UCSD-AML1 (cell line): Measurements from ENCODE around the gene CCDC149.

Source experiments
- DNase-seq: peaks from one replicate; lab custom pipeline; 2025; ENCODE audit not compliant: unreplicated experiment; lab: John Stamatoyannopoulos, UW

Gene CCDC149

GRCh38 chr4:24845132-24845531 is 67.7 kb downstream of the CCDC149 start:
- no peak for DNase-seq

GRCh38 chr4:24843096-24843495 is 69.7 kb downstream of the CCDC149 start:
- DNase-seq = no peak

- DNase-seq = no peak
Measured at GRCh38 chr4:24842356-24842755, 70.5 kb downstream of the CCDC149 start.

DNA sequence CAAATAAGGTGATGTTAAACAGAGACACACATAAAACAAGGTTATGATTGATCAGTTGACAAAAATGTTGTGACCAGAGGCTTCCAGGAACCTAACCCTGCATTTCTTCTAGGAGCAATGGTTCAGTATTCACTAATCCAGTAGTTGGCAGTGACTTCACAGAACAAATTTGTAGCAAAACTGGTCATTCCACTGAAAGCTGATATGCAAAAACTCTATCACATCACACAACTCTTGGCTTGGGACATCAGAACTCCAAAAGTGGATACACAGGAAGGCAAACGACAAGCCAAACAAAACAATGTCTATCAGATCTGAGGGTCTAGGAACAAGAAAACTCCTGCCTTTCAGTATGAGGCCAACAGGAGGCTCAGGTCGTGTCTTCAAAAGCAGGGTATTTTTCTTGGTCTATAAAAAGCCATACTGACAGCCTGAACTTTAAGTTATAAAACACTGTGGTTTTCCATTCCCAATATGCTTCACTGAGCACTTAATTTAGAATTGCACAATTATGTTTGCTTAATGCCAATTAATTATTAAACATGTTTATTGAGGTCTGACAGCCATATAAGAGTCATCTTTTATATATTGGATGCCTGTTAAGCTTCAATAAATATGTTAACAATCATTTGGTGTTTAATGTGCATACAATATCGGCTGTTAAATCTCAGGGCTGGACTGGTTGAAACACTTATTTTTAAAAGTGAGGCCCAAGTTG is 71.9 kb downstream of the CCDC149 start:
- DNase-seq = no peak

DNA sequence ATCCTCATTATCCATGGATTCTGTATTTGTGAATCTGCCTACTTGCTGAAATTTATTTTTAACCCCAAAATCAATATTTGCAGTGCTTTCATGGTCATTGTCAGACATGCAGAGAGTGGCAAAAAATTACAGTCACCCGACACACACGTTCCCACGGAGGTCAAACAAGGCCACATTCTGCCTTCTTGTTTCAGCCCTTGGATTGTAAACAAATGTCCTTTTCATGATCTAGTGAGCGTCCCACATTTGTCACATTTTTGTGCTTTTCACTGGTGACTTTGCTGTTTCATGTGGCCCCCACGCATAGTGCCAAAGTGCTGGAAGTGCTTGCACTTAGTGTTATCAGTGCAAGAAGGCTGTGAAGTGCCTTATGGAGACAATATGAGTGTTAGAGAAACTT is 72.5 kb downstream of the CCDC149 start:
- no peak for DNase-seq

GRCh38 chr4:24837781-24838180 is 75.1 kb downstream of the CCDC149 start:
- DNase-seq = no peak

DNA sequence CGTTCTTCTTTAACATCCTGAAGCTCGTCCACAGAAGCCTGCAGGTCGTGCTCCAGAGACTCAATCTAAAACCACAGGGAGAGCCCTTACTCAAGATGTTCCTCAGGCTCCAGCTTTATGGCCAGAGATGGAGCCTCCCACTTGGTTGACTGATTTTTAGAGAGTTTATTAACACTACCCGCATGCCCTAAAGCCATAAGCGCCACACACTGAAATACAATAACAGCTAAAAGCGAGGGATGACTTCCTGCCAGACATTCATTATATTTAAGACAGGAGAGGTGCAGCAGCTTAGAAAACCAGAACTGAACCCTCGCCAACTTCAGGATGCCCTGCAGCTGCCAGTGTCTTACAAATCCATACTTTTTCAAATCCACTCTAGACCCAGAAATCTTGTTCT is 75.5 kb downstream of the CCDC149 start:
- DNase-seq = no peak

DNA sequence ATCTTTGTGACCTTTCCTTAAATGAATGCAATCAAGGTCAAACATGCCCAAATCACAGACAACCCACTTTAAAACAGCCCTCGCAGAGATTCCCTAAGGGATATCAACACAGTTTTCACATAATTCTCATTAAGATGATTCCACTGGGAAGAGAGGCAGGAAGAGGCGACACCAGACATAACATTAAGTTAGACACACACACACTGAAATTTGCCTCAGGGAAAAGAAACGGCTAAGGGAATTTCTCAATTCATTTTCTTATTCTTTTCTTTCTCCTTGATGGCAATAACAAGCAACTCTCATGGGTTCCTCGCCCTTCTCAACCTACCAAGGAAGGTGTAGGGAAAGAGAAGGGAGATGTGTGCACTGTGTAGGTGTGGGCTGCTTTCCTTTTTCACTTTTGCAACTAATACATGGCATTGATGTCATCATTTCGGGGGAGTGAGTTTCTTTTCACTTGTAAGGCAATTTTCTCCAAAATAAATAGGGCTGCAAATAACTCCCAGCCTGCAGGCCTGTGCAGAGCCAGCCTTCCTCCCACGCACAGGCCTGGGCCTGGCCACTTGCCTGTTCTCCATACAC is 76.1 kb downstream of the CCDC149 start:
- DNase-seq = no peak

- no peak for DNase-seq
Measured at GRCh38 chr4:24835696-24836095, 77.1 kb downstream of the CCDC149 start.

DNA sequence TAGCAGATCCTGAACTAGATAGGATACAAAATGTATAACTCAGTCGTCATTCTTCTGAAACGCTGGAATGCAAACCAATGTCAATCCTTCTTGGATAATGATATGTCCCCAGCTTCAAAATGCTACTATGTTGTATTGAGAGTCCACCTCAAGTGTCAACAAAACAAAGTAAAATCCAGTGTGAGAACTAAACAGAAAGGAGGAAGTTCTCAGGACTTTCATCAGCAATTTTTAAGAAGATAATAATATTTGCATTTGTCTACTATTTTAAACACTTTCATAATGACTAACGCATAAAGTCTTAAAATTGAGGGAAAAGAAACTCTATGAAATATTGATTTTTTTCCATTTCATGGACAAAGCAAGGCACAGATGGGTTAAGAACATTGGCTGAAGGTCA is 81.2 kb downstream of the CCDC149 start:
- DNase-seq = no peak

DNA sequence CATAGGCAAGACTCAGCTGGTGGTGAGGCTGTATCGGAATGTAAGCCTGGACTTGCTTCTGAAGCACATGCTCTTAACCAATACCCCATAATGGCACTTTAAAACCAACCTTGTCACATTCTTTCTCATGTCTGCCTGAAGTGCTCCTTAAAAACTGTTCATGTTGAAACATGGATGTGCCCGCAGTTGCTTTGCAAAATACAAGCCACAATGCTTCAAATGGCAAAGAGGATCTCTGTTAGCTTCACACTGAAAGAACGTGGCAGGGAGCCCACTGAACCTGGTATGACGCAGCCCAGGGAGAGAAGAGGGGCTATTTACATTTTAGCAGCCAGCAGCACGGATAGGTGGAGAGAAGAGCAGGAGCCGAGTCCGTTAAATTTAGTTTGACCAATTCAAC is 88.1 kb downstream of the CCDC149 start:
- DNase-seq = no peak

DNA sequence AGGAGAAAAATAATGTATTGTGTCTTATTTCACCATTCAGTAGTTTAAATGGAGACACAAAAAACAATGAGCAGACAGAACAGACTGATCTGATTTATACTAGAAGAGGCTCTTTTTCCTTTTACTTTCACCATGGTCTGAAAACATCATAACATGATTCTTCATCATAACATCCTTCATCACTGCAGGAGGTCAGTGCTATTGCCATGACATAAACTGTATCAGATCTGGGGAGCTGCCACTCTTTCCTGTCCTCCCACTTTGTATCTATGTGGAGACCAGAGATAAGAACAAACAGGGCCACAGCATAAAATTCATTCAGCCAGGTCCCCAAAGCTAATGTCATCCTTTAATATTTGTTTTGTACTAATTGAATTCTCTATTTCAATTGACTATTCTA is 92.3 kb downstream of the CCDC149 start:
- no peak for DNase-seq

DNA sequence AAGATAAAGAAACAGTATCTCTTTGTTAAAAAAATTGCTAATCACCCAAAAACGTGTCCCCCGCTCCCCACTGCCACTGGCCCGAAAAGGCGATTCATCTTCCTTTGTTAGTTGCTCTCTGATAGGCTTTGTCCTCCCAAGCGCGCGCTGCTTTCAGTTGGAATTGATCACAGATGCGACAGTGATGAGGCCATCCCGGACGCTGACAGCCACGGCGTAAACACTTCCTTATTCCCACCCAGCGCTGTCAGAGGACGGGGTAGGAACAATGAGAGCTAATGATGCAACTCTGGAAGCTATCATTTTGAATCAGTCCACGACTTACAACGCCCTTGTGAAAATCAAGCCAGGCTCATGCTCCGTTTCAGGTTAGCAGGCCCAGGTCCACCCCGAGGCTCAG is 96.0 kb downstream of the CCDC149 start:
- DNase-seq = no peak

DNA sequence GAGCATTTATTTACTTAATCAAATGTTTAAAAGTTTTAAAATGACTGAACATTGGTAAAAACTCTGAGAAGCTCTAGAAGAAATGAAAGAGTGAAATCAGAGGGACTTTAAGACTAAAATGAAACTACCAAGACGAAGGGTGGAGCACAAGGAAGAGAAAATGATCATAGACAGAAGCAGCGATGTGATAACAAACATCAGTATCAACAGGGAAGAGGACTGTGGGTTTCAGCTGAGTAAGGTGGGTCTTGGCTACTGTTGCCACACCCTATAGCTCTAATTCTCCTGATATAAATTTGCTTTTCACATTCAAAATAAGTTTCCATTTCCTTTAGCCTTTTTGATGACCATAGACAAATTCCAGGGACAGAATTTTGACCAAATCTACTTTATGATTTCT is 99.1 kb downstream of the CCDC149 start:
- DNase-seq = no peak

- no peak for DNase-seq
Measured at GRCh38 chr4:24810871-24811631, 101.8 kb downstream of the CCDC149 start.

- DNase-seq = no peak
Measured at GRCh38 chr4:24809815-24810405, 102.9 kb downstream of the CCDC149 start.

GRCh38 chr4:24809376-24809775 is 103.5 kb downstream of the CCDC149 start:
- DNase-seq = no peak

DNA sequence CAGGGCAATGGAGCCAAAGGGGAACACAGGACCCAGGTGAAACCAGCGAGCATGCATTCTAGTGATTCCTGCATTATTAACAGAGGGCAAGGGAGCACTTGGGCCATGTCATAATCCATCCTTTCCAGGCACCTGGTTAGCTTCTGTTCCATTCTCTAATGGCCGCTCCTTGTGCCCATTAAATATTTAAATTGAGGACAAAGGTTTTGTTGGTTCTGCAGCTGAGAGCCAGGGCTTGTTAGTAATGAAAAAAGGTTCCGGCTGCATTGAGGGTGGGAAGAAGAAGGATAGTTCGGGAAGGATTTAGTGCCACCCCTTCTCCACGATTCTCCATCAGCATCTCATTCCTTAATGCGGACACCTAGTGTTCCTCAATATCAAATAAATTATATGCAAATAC is 103.9 kb downstream of the CCDC149 start:
- DNase-seq = no peak

DNA sequence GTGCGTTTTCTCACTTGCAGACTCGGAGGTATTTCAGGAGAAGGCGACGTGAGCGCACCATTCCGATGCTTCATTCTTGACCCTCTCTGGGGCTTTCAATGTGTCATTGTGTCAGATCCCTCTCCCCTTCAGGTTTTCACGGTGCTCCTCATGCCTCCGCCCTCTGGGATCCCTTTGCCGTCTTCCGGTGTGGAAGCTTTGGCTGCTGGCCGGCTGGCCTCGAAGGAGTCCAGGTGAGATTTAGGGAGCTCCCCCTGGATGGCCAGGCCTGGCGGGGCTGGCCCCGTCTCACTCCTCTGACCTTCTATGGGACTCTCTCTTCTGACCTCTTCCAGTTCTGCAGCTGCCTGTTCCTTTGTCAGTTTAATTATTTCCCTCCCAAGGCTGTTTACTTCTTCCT is 104.6 kb downstream of the CCDC149 start:
- DNase-seq = no peak

- no peak for DNase-seq
Measured at GRCh38 chr4:24807611-24808010, 105.2 kb downstream of the CCDC149 start.

GRCh38 chr4:24806206-24806990 is 106.4 kb downstream of the CCDC149 start:
- no peak for DNase-seq
